H1 (cell line): ENCODE results near the gene DNAH8. TPM values are rescaled to one million over a fixed set of nuclear protein-coding genes. Genes with fewer than 3 reads are reported as not detected.

Source experiments
- CTCF ChIA-PET: fragments of 300-600 bp; sonication (Branson Sonifier 250); formaldehyde crosslinking; loops from one replicate; lab custom pipeline; 2021; ENCODE audit not compliant: partially characterized antibody; lab: Charles Lee
- POLR2A ChIA-PET: fragments of 300-600 bp; sonication (Branson Sonifier 250); formaldehyde crosslinking; loops from one replicate; lab custom pipeline; 2021; ENCODE audit warnings: inconsistent platforms; ENCODE audit not compliant: partially characterized antibody; lab: Charles Lee
- DNase-seq, 2 experiments: peaks; one replicate each; pipeline versions ENCODE4 v3.0.0 to v3.0.0-alpha.2; 2010 to 2022; ENCODE audit warnings: low spot score in 2 of 2, low read depth in 1 of 2, mixed read lengths in 1 of 2
- FAIRE-seq: peaks from 2 replicates; lab custom pipeline; 2011; peaks lifted over from hg19 to GRCh38; lab: Jason Lieb, UNC
- H2AFZ ChIP-seq: 2 replicates; pipeline ENCODE4 v1.8.1; 2012; ENCODE audit warnings: low read length, inconsistent platforms
- H2AK5ac ChIP-seq: 2 replicates; pipeline ENCODE4 v1.6.1; 2013; ENCODE audit warnings: low read depth, low read length
- H2BK120ac ChIP-seq: replicated peaks from 2 replicates; pipeline ENCODE3; 2013; ENCODE audit warnings: low read depth, low read length, inconsistent platforms
- H2BK12ac ChIP-seq: 2 replicates; pipeline ENCODE4 v1.6.1; 2013; ENCODE audit warnings: low read depth, low read length
- H2BK15ac ChIP-seq: 2 replicates; pipeline ENCODE4 v1.6.1; 2013; ENCODE audit warnings: low read length
- H2BK20ac ChIP-seq: 2 replicates; pipeline ENCODE4 v1.6.1; 2013; ENCODE audit warnings: low read length
- H2BK5ac ChIP-seq: 2 replicates; pipeline ENCODE4 v1.6.1; 2013; ENCODE audit warnings: low read depth, low read length
- H3K14ac ChIP-seq: 2 replicates; pipeline ENCODE4 v1.6.1; 2013; ENCODE audit warnings: inconsistent platforms; ENCODE audit not compliant: insufficient read length
- H3K18ac ChIP-seq: 2 replicates; pipeline ENCODE4 v1.6.1; 2013; ENCODE audit warnings: low read length; ENCODE audit errors: extremely low read depth
- H3K23ac ChIP-seq: 2 replicates; pipeline ENCODE4 v1.6.1; 2013; ENCODE audit warnings: inconsistent platforms; ENCODE audit not compliant: insufficient read length
- H3K23me2 ChIP-seq: 2 replicates; pipeline ENCODE4 v1.6.1; 2013; ENCODE audit warnings: low read depth, low read length
- H3K27ac ChIP-seq: 2 replicates; pipeline ENCODE4 v1.6.1; 2011; ENCODE audit warnings: low read depth, low read length, inconsistent platforms
- H3K27me3 ChIP-seq, 4 experiments: replicated peaks in 1 of 4; 1 replicate in 1 of 4; 2 replicates in 3 of 4; pipeline versions ENCODE4 v1.6.1 to v1.8.1; 2011 to 2013; ENCODE audit warnings: low read length in 3 of 4, mild to moderate bottlenecking in 3 of 4, inconsistent platforms in 2 of 4, mixed read lengths in 2 of 4, moderate library complexity in 1 of 4; ENCODE audit not compliant: control insufficient read depth in 3 of 4, insufficient read depth in 3 of 4; ENCODE audit errors: extremely low read depth in 1 of 4
- H3K36me3 ChIP-seq, 4 experiments: 2 replicates each; pipeline versions ENCODE4 v1.6.1 to v1.8.1; 2011 to 2013; ENCODE audit warnings: mild to moderate bottlenecking in 4 of 4, low read length in 3 of 4, moderate library complexity in 2 of 4, control low read depth in 1 of 4, inconsistent platforms in 1 of 4; ENCODE audit not compliant: insufficient read depth in 4 of 4, control insufficient read depth in 2 of 4
- H3K4ac ChIP-seq: replicated peaks from 2 replicates; pipeline ENCODE3; 2013; ENCODE audit warnings: low read length, low read depth, mixed read lengths, inconsistent platforms; ENCODE audit not compliant: insufficient read length
- H3K4me1 ChIP-seq, 4 experiments: replicated peaks in 1 of 4; 1 replicate in 1 of 4; 2 replicates in 3 of 4; pipeline versions ENCODE4 v1.6.1 to v1.8.1; 2011 to 2013; ENCODE audit warnings: low read length in 3 of 4, inconsistent platforms in 2 of 4, mixed read lengths in 1 of 4; ENCODE audit not compliant: insufficient read depth in 4 of 4, control insufficient read depth in 3 of 4
- H3K4me2 ChIP-seq, 2 experiments: 2 replicates each; pipeline versions ENCODE4 v1.6.1 to v1.8.1; 2011 to 2013; ENCODE audit warnings: low read depth in 2 of 2, low read length in 2 of 2, control low read depth in 1 of 2, inconsistent platforms in 1 of 2, mild to moderate bottlenecking in 1 of 2; ENCODE audit not compliant: insufficient read depth in 1 of 2
- H3K4me3 ChIP-seq, 4 experiments: fragments of 200-600, 300-600 bp in 1 of 4; sonication (generic), shearing (Covaris generic), sonication (Bioruptor Twin) in 1 of 4; 2 replicates each; pipeline versions ENCODE4 v1.5.1 to v1.8.1; 2011 to 2016; ENCODE audit warnings: low read length in 4 of 4, low read depth in 3 of 4, control low read depth in 2 of 4, inconsistent platforms in 2 of 4, mild to moderate bottlenecking in 2 of 4, mixed read lengths in 1 of 4, moderate library complexity in 1 of 4; ENCODE audit not compliant: insufficient read depth in 2 of 4; ENCODE audit errors: extremely low read depth in 1 of 4
- H3K56ac ChIP-seq: replicated peaks from 2 replicates; pipeline ENCODE3; 2013; ENCODE audit warnings: low read depth, mild to moderate bottlenecking, mixed read lengths, low read length, inconsistent platforms; ENCODE audit not compliant: insufficient read length
- H3K79me1 ChIP-seq: 2 replicates; pipeline ENCODE4 v1.6.1; 2013; ENCODE audit warnings: low read depth, low read length, control low read depth
- H3K79me2 ChIP-seq, 2 experiments: 2 replicates each; pipeline versions ENCODE4 v1.6.1 to v1.8.1; 2012 to 2013; ENCODE audit warnings: low read length in 2 of 2, mild to moderate bottlenecking in 2 of 2, inconsistent platforms in 1 of 2; ENCODE audit not compliant: insufficient read depth in 2 of 2, control insufficient read depth in 1 of 2
- H3K9ac ChIP-seq, 4 experiments: replicated peaks in 1 of 4; 1 replicate in 1 of 4; 2 replicates in 3 of 4; pipeline versions ENCODE4 v1.6.1 to v1.8.1; 2011 to 2013; ENCODE audit warnings: low read depth in 3 of 4, low read length in 3 of 4, control low read depth in 2 of 4, mild to moderate bottlenecking in 2 of 4, moderate library complexity in 2 of 4, inconsistent platforms in 1 of 4; ENCODE audit errors: extremely low read depth in 1 of 4
- H3K9me3 ChIP-seq, 2 experiments: 2 replicates each; pipeline versions ENCODE4 v1.6.1 to v1.8.1; 2012 to 2013; ENCODE audit warnings: mild to moderate bottlenecking in 2 of 2, moderate library complexity in 2 of 2, control low read depth in 1 of 2, inconsistent platforms in 1 of 2, low read depth in 1 of 2, low read length in 1 of 2, mixed read lengths in 1 of 2; ENCODE audit not compliant: insufficient read depth in 2 of 2
- H4K20me1 ChIP-seq, 2 experiments: replicated peaks in 1 of 2; 2 replicates each; pipeline versions ENCODE3 to v1.8.1; 2011 to 2013; ENCODE audit warnings: inconsistent platforms in 2 of 2, low read length in 2 of 2, mild to moderate bottlenecking in 1 of 2; ENCODE audit not compliant: insufficient read depth in 2 of 2, control insufficient read depth in 1 of 2
- H4K5ac ChIP-seq: 2 replicates; pipeline ENCODE4 v1.6.1; 2013; ENCODE audit warnings: low read length, low read depth, mixed read lengths, inconsistent platforms; ENCODE audit not compliant: insufficient read length
- H4K8ac ChIP-seq: 2 replicates; pipeline ENCODE4 v1.8.0; 2013; ENCODE audit warnings: mild to moderate bottlenecking, moderate library complexity, low read length, inconsistent platforms; ENCODE audit not compliant: insufficient read depth; ENCODE audit errors: extremely low read depth
- H4K91ac ChIP-seq: replicated peaks from 2 replicates; pipeline ENCODE3; 2013; ENCODE audit warnings: low read length, mixed read lengths, inconsistent platforms; ENCODE audit not compliant: insufficient read length
- EGR1 ChIP-seq: IDR thresholded peaks from 2 replicates; pipeline ENCODE4 v1.6.1; 2011; ENCODE audit warnings: low read depth, low read length, borderline replicate concordance
- EP300 ChIP-seq, 2 experiments: IDR thresholded peaks; 1 replicate in 1 of 2; 2 replicates in 1 of 2; pipeline ENCODE4 v1.6.1; 2011 to 2012; ENCODE audit warnings: low read depth in 2 of 2, low read length in 2 of 2, mild to moderate bottlenecking in 2 of 2, borderline replicate concordance in 1 of 2, inconsistent platforms in 1 of 2, moderate library complexity in 1 of 2
- FOSL1 ChIP-seq: IDR thresholded peaks from 2 replicates; pipeline ENCODE4 v1.6.1; 2011; ENCODE audit warnings: mild to moderate bottlenecking, low read depth, low read length, moderate library complexity; ENCODE audit not compliant: insufficient read depth
- GABPA ChIP-seq: IDR thresholded peaks from 2 replicates; pipeline ENCODE4 v1.6.1; 2011; ENCODE audit warnings: mild to moderate bottlenecking, low read length, moderate library complexity, borderline replicate concordance; ENCODE audit not compliant: insufficient read depth
- HDAC2 ChIP-seq, 2 experiments: fragments of 300-600 bp in 1 of 2; sonication (generic) in 1 of 2; IDR thresholded peaks; 2 replicates each; pipeline ENCODE4 v1.6.1; 2011 to 2012; ENCODE audit warnings: low read depth in 2 of 2, low read length in 2 of 2, mild to moderate bottlenecking in 2 of 2, moderate library complexity in 2 of 2, borderline replicate concordance in 1 of 2, inconsistent platforms in 1 of 2
- JUND ChIP-seq: IDR thresholded peaks from 2 replicates; pipeline ENCODE4 v1.6.1; 2011; ENCODE audit warnings: mild to moderate bottlenecking, improper control_type of control experiment, low read length
- KDM4A ChIP-seq: IDR thresholded peaks from one replicate; pipeline ENCODE4 v1.7.1; 2012; ENCODE audit warnings: low read depth, mild to moderate bottlenecking, moderate library complexity, low read length, inconsistent platforms; ENCODE audit not compliant: severe bottlenecking
- NRF1 ChIP-seq: IDR thresholded peaks from 2 replicates; pipeline ENCODE4 v1.6.1; 2011; ENCODE audit warnings: mild to moderate bottlenecking, low read depth, low read length, improper control_type of control experiment
- RAD21 ChIP-seq, 2 experiments: IDR thresholded peaks in 1 of 2; conservative IDR thresholded peaks in 1 of 2; 2 replicates each; pipeline ENCODE4 v1.6.1; 2011; ENCODE audit warnings: low read depth in 2 of 2, low read length in 2 of 2, improper control_type of control experiment in 1 of 2, inconsistent platforms in 1 of 2, mild to moderate bottlenecking in 1 of 2, moderate library complexity in 1 of 2
- RBBP5 ChIP-seq: IDR thresholded peaks from 2 replicates; pipeline ENCODE4 v1.7.1; 2012; ENCODE audit warnings: low read depth, mild to moderate bottlenecking, inconsistent platforms, low read length, moderate library complexity, borderline replicate concordance
- RXRA ChIP-seq: IDR thresholded peaks from 2 replicates; pipeline ENCODE4 v1.6.1; 2011; ENCODE audit warnings: low read depth, mild to moderate bottlenecking, low read length, moderate library complexity; ENCODE audit not compliant: insufficient read depth
- SUZ12 ChIP-seq: fragments of 200-600 bp; sonication (generic); IDR thresholded peaks from 2 replicates; pipeline ENCODE4 v1.6.1; 2012; ENCODE audit warnings: mild to moderate bottlenecking, inconsistent platforms, low read length, moderate library complexity, mixed read lengths
- TAF1 ChIP-seq: IDR thresholded peaks from 2 replicates; pipeline ENCODE4 v1.6.1; 2011; ENCODE audit warnings: mild to moderate bottlenecking, low read depth, low read length
- WGBS, 2 experiments: shearing (Covaris generic) in 1 of 2; methylation state at CpG; one replicate each; pipeline versions ENCODE4 v1.1.6 to v1.1.7; 2013 to 2015; ENCODE audit warnings: low lambda C conversion rate in 2 of 2, mixed read lengths in 2 of 2, inconsistent platforms in 1 of 2, low coverage in 1 of 2, missing lambda C conversion rate in 1 of 2; ENCODE audit not compliant: insufficient replicate concordance in 2 of 2, insufficient coverage in 1 of 2, insufficient read length in 1 of 2; ENCODE audit errors: extremely low coverage in 1 of 2, missing lambda C conversion rate in 1 of 2; 5-methylcytosine and 5-hydroxymethylcytosine counted together
- polyA plus RNA-seq, 7 experiments: library from polyadenylated mRNA; depleted of rRNA in 3 of 7; stranded (reverse) in 5 of 7; unstranded in 2 of 7; fragments of >200 nt in 5 of 7; fragments of 200-250 nt in 2 of 7; gene quantifications; 1 replicate in 5 of 7; 2 replicates in 1 of 7; 4 replicates in 1 of 7; pipeline versions ENCODE4 v1.2.1 to v1.2.3, GENCODE V29; 2011 to 2013; ENCODE audit warnings: missing spikeins in 2 of 7, mixed read lengths in 2 of 7
- total RNA-seq: library from RNA; stranded (reverse); fragmentation: NEBNext Ultra II Directional; extraction: Animal tissue kit (Norgen Biotek cat#: 25700); gene quantifications from 2 replicates; pipeline ENCODE4 v1.2.1, GENCODE V29; 2021

DNAH8 gene
- total and polyA plus RNA-seq, 2 of the 8 experiments (the other 6 are each of a cell fraction or from before 2014, with no cell fraction given) = under 0.01 TPM; not detected in 1

DNA sequence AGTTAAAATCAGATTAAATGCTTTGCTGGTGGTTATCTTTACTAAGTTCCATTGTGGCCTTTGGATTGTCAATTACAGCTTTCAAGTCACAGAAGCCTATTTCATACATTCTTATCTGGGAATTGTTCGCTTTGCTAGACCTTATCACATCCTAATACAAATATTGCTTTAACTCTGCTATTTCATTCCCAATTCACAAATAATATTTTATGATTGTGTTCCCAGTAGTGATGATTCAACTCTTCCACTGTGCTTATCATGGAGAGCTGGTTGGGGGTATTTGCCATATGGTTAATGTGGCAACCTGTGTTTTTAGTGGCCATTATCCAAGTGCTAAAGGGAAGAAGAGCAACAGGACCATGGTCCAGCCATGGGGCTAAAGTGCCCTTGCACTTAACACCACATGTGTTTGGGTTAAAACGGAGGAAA lies 260.5 kb downstream of the DNAH8 start:
- Histone ChIP-seq H3K4me3 (no peak overlapping the region), H2BK5ac (no peak overlapping the region), H3K4me1 (peaks cover 0 to 3% (median 2%) of the 10 kb centered on the region in 4 experiments; a peak in 4 of 7 replicates), H2BK120ac (no peak overlapping the region), H4K20me1 (no peaks in the 10 kb centered on the region), H3K27ac (no peak overlapping the region), H2BK15ac (no peak overlapping the region), H2AFZ (no peak overlapping the region), H2BK20ac (no peak overlapping the region), H3K14ac (no peak overlapping the region), H3K56ac (no peak overlapping the region), H4K8ac (no peak overlapping the region), H2AK5ac (no peak overlapping the region), H3K23me2 (no peaks in the 10 kb centered on the region), H4K91ac (no peak overlapping the region), H3K27me3 (no peaks in the 10 kb centered on the region), H3K9ac (no peak overlapping the region), H3K79me1 (no peaks in the 10 kb centered on the region), H3K9me3 (no peaks in the 10 kb centered on the region), H3K4me2 (no peak overlapping the region), H3K4ac (no peak overlapping the region), H3K36me3 (no peaks in the 10 kb centered on the region), H3K18ac (no peak overlapping the region), H3K23ac (no peak overlapping the region), H2BK12ac (no peak overlapping the region), H3K79me2 (no peaks in the 10 kb centered on the region), H4K5ac (no peak overlapping the region)
- CTCF ChIA-PET = interaction anchor here (1.0 to 7.6 kb wide), 8 partner anchors 11 to 126 kb away, joined by 3 to 50 read pairs (median 6); no protein-coding TSS in a partner anchor
- no peak for DNase-seq
- POLR2A ChIA-PET = no interaction called here
- 85% methylated on average over 2 of the region's 2 CpGs; no CpG with 5 or more reads in 1 of the 2 experiments for WGBS, 2 experiments
- FAIRE-seq = no peak
- TF ChIP-seq GABPA (no peak), EP300 (IDR thresholded peaks at IDR 0.05; ENCODE audit: borderline replicate concordance in 1 of 2, low read depth in 2 of 2, low read length in 2 of 2) (no peak), RXRA (no peak), RAD21 (IDR thresholded peaks at IDR 0.05 in 1 of 2, conservative IDR thresholded peaks at IDR 0.05 in 1 of 2; ENCODE audit: low read depth in 2 of 2, low read length in 2 of 2) (no peak), KDM4A (no peak), RBBP5 (no peak), FOSL1 (no peak), EGR1 (no peak), SUZ12 (no peak), JUND (no peak), NRF1 (no peak), HDAC2 (IDR thresholded peaks at IDR 0.05; ENCODE audit: borderline replicate concordance in 1 of 2, low read depth in 2 of 2, low read length in 2 of 2) (no peak), TAF1 (no peak)
